IPS DF 4.7 (cell line): ENCODE results near the gene STIMATE.

ENCODE experiments used
- DNase-seq: peaks from one replicate; pipeline ENCODE4 v3.0.0-alpha.2; 2013; ENCODE audit warnings: low spot score; ENCODE audit errors: extremely low read depth

STIMATE gene

DNA sequence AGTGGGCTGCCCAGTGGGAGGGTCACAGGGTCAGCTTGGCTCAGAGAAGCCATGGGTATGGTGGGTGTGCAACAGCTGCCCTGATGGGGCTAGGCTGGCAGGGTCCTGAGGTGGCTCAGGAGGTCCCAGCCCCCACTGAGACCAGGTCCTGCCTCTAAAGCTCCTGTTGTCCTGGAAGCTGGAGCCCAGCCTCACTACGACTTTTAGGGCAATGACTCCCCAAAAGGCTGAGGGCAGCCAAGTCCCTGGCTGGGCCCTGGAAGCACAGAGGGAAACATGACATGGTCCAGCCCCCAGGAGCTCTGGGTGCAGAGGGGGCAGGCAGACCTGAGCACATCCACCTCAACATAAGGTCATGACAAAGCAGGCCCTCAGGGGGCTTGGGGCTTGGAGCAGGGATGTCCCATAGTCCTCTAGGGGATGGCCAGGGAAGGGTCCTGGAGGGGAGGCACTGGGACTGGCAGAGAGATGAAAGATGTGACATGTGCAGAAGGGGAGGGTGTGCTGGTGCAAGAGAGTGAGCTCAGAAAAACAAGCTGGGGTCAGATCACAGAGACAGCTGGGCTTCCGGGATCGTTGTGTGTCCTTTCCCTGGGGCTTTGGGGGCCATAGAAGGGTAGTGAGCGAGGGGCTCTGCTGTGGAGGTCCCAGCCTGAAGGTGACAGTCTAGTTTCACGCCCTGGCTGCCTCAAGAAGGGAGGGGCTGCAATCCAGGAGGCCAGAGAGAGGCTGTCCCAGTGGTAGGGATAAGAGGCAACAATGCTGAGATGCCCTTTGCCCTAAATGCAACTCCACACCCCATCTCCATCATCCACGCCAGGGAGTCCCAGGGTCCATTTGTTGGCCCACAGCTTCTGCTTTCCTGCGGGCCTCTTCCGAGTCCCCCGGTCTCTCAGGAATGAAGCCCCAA is 103.4 kb downstream of the STIMATE start:
- no peak for DNase-seq

DNA sequence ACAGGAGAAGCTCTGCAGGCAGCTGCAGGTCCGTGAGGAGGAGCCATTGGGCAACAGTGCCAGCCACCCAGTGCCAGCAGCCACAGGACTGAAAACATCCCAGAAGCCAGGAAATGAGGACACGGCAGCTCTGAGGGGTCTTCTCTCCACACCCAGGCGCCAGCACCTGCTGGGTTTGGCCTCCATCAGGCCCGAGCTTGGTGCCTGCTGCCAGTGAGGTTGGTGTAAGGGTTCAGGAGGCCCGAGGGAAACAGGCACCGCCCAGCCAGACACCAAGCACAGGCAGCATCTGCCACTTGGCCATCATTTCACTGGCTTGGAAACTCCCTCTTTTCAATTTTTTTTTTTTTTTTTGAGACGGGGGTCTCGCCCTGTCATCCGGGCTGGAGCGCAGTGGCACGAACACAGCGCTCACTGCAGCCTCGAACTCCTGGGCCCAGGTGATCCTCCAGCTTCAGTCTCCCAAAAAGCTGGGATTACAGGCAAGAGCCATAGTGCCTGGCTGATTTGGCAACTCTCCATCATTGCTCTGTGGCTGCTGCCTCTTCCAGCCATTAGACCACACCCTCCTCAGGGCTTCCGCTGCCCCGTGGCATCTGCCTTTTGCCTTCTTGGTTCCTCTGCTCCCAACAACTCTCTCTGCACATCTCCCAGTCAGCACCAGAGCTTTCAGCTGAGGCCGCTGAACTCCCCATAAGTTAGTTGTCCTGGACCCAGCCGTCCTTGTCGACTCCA is 104.2 kb downstream of the STIMATE start:
- no peak for DNase-seq

DNA sequence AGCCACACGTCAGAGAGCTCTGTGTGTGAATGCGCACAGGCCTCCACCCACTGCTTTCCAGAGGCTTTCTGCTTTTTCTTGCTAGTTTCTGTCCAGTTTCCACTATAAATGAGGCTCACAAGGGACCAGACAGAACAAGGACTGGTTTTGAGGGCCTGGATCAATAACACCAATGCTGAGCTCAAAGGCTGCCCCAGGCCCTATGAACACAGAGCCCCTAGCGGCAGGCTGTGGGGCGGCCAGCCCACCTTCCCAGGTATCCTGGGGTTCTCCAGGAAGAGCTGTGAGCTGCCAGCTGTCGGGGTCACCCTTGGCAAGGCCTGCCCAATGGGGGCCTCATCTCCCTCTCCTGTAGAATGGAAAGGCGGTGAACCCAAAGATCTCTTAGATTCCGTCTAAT is 104.9 kb downstream of the STIMATE start:
- no peak for DNase-seq

DNA sequence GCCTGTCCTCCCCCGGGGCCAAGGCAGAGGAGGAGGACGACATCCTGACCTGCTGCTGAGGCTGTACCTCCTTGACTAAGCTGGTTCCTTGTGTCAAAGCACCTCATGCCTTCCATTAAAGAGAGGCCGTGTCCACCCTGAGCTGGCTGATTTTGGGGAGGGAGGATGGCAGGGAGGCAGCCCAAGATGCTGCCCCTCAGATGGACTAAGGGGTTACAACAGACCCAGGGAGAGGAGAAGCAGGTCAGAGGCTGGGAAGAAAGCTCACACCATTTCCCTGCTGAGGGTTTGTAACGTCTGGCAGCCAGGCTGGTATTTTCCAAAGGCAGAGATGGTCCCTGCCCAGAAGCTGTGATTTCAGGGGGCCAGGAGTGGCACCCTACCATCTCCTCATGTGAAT is 105.4 kb downstream of the STIMATE start:
- no peak for DNase-seq

DNA sequence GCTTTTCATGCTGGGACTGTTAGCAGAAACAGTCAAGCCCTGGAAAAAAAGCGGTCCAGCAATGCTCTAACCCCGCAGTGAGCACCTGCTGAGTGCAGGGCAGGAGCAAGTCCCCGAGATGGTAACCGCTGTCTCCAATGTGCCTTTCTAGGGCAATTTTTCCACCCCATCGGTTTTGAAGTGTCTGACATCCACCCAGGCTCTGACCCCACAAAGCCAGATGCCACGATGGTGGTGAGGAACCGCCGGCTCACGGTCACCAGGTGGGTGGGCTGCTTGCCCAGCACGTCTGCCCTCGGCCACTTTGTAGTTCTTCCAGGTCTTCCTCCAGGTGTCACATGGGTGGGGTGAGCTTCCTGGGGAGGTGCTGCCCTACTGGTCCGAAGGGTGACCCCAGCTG is 106.0 kb downstream of the STIMATE start:
- DNase-seq: no peak

DNA sequence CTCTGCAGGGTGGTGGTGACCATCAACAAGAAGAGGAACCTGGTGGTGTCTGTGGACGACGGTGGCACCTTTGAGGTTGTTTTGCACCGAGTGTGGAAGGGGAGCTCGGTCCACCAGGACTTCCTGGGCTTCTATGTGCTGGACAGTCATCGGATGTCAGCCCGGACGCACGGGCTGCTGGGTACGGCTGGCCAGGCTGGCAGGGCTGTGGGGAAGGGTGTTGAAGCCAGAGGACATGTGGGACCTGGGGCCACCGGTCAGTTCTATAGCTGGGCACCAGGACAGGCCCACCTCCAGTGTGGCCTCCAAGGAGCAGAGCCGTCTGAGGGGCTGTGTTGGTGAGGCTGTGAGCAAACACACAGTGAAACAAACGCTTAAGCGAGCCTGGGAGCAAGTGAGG is 106.6 kb downstream of the STIMATE start:
- DNase-seq: no peak

DNA sequence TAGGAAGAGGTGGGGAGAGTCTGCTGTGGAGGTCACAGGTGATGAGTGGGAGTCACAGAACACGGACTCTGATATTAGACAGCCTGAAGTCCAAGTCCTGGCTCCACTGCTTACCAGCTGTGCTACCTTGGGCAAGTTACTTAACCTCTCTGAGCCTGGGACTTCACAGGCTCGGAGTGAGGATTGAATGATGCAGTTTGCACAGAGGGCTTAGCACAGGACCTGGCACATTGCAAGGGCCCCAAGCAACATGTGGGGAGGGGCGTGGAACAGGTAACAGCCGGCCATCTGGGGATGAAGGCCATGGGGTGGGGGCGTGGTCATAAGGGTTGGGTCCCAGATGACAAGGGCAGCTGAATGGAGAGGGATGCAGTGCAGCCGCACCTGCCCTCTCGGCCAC is 107.0 kb downstream of the STIMATE start:
- DNase-seq: no peak

DNA sequence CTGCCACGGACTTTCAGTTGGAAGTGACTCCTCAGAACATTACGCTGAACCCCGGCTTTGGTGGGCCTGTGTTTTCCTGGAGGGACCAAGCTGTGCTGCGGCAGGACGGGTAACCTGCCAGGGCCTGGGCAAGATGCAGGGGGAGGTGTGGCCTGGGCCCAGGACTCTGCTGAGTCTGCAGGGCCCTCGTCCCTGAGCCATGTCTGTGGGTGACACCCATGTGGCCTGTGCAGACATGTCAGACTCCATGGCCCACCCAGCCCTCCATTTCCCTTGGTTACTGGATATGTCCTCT is 107.7 kb downstream of the STIMATE start:
- DNase-seq: no peak

DNA sequence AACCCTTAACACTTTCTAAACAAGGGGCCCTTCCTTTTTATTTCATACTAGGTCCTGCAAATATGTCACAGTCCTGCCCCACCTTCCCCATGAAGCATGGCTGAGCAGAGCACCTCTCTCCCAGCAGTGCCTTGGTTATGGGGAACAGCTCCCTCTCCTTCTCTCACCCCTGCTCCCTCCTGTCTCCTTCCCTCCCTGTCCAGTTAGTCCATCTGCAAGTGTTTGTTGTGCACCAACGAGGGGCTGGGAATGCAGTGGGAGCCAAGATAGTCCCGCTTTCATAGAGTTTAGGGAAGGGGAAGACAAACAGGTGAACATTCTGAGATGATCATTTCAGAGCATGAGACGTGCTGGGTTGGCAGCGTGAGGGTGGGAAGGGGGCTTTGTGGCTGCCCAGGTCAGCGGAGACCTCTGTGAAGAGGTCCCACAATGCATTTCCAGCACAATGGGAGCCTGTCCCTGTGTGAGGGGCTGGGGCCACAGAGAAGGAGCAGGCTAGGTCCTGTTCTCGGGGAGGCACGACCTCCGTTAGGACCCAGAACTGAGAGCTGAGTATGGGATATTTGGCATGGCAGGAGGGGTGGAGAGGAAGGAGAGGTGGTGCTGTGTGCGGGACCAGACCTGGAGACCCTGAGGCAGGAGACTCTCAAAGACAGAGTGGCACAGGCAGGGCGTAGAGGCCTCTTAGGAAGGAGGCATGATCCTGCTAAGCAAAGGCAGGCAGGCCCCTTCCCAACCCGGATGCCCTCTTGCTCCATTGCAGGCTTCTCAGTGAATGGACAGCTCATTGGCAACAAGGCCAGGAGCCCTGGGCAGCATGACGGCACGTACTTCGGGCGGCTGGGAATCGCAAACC is 108.2 kb downstream of the STIMATE start:
- no peak for DNase-seq

DNA sequence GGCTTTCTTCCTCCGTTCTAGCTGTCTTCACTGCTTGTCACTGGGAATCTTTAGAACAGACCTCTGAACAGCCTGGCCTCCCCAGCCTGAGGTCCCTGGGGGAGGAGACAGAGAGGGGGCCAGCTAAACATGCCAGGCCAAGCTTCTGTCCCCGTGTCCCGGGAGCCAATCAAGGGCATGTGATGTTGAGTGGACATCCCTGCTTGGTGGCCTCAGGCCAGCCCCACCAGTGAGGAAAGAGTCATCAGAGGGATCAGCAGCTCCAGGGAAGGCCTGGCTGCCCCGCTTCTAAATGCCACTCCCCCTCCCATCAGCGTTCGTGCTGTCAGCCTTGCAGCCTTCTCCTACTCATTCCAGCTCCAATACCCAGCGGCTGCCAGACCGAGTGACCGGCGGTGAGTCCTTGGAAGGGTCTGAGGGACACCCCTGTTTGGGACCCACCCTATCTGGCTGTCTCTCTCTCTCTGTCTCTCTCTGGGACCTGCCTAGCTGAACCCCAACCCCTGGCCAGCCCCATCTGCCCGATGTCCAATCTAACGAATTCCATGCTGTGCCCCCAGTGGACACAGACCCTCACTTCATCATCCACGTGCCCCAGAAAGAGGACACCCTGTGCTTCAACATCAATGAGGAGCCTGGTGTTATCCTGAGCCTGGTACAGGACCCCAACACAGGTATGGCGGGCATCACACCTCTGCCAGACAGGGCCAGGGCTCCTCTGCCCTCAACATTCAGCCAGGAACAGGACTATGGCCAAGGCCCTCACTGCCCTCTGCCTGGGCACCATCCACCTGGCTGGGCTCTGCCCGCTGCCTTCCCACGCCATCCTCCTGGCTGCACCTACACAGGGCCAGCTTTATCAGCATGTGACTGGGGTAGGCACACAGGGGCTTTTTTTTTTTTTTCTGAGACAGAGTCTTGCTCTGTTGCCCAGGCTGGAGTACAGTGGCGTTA is 109.4 kb downstream of the STIMATE start:
- DNase-seq: no peak

DNA sequence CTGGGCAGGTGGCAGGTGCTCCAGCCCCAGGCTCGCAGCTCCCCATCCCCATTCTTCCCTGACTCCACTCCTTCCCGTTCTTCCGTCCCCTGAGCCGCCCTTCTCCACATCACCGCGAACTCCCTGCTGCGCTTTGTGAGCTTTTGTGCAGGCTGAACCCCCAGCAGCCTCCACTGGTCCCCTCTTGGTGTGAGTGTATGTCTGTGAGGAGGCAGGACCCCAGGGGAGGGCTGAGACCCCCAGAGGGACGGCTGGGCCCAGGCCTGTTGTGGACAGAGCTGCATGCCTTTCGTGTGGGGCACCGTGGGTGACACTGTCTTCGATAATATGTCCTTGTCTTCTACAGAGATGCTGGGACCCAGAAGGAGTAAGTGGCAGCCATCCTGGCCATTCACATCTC is 110.1 kb downstream of the STIMATE start:
- no peak for DNase-seq
